ENCODE measurements around the gene TTC28.
"Not testable (repeated sequence)": the region's sequence is repeated elsewhere in the genome, so short reads cannot be mapped to it uniquely, and the experiment has no call there.

TTC28 gene

DNA sequence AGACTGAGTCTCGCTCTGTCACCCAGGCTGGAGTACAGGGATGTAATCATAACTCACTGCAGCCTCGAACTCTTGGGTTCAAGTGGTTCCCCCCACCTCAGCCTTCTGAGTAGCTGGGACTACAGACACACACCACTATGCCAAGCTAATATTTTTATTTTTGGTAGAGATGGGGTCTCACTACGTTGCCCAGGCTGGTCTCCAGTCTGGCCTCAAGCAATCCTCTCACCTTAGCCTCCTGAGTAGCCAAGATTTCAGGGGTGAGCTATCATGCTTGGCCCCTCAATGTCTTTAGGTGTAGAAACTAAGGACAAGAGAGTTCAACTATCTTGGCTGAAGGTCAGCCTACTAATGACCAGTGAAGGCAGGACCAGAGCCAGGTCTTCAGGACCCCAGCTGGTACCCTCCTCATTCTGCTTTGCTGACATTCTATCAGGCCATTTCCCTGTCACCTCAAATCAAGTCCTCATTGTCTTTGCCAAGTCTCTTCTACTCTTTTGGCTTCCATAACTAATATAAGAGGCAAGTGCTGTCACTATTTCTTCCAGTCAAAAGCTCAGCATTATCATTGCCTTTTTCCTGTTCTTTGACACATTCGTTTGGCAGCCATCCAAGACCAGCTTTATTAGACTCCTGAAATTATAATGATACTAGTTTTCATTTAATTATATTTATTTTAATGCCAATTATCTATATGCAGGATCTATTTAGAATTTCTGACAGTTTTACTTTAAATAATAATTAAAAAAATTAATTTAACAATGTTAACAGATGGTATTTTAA, 496.4 kb downstream of the TTC28 start:
- DNase-seq (ENCODE audit: low spot score) = no peak

DNA sequence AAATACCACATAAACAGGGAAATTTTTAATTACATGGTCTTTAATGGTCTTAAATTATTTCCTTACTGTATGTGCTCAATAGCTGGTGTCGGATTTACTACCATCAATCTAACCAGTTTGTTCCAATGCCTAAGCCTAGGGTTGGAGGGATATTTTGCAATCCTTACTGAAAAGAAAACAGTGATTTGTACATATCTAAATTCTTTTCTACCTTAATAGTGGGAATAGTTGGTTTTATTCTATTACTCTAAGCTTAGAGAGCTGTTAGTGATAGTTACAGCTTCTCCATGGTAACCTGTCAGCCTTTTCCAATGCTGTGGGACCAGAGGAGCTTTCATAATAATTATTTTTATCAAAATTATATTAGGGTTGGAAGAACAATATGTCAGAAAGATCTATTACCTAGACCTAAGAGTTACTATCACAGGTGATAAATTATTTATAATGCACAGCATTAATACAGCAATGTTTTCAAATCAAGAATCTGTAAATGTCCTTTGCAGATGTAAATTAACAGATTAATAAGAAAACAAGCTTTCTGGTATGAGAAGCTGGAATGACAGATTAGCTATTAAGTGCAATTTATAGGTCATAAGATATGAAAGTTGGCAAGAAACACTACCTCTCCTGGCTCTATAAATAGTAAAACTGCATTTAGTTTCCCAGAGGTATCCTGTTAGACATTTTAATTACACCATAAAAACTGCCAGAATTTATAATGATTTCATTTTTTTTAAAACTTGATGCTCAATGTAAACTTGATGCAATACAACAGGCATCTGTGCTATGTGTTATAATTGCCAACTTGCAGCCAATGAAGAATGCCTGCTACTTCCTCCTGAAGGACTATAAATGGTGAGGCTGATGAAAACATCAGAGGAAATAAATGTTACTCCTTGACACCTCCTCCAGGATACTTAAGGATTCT, 498.6 kb downstream of the TTC28 start:
- no peak for DNase-seq (ENCODE audit: low spot score)

DNA sequence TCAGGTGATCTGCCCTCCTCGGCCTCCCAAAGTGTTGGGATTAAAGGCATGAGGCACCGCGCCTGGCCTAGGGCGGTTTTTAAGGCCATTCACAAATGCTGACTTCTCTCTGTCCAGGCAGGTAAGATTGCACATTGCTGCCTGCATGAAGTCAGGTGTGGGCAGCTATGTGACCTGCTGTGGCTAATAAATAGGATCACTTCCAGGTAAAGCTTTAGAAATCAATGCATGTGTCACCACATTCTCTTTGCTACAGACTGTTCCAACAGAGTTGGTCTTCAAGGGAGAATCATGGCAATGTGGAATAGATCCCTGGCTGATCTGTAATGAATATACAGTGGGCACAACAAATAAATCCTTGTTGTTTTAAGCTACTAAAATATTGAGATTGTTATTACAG, 500.2 kb downstream of the TTC28 start:
- no peak for DNase-seq (ENCODE audit: low spot score)

DNA sequence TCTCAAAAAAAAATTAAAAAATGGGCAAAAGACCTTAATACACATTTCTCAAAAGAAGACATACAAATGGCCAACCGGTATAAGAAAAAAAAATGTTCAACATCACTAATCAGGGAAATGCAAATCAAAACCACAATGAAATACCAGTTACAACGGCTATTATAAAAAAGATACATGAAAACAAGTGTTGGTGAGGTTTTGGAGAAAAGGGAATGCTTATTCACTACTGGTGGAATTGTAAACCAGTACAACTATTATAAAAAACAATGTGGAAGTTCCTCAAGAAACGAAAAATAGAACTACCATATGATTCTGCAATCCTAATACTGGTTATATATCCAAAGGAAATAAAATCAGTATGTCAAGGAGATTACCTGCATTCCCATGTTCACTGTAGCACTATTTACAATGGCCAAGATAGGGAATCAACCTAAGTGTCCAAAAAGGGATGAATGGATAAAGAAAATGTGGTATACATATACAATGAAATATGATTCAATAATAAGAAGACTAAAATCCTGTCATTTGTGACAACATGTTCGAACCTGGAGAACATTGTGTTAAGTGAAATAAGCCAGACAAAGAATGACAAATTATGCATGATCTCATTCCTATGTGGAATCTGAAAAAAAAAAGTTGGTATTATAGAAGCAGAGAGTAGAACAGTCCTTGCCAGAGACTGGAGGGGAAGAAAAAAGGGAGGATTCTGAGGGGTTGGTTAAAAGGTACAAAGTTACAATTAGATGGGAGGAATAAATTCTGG, 503.7 kb downstream of the TTC28 start:
- DNase-seq (ENCODE audit: low spot score) = no peak

DNA sequence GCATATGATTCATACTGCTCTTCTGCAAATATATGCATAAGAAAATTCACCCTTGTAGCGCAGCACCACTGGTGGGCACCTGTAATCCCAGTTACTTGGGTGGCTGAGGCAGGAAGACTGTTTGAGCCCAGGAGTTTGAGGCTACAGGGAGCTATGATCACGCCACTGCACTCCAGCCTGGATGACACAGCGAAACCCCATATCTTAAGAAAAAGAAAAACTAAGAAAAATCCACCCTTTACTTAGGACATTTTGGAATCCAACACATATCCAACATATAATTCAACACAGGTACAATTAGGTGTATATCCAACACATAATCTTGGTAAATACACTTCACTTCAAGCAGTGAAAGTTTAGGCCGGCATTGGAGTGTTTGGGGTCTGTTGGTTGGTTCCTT, 505.1 kb downstream of the TTC28 start:
- DNase-seq (ENCODE audit: low spot score) = no peak

DNA sequence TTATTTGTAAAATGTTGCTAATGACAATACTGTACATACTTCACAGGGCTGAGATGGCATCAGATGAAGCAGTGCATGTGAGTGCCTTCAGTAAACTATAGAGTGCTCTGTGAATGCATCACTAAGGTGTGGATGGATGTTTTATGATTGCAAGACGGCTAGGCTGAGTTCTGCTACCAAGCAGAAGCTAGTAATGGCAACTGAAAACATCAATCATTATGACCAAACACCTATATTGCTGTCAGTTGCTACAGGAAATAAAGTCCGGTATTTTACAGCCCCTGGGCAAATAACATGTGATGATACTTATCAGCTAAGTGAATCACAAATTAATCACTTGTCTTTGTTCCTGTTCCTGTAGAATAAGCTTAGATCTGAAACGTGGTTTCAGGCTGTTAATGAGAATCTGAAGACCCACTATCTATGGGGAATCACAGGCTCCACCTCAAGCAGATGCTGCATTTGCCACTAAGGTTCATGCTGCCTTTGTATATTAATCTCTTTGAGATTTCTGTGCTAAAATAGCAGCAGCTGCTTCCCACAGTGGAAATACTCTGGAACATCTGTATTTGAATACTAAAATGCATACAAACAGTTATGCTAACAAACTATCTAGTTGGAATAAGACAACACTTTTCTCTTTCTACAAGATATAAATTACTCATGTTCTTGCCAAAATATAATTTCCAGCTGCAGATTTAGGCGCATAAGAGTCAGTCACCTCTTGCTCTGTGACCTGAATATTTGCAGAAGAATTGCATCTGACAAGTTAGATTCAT, 506.6 kb downstream of the TTC28 start:
- no peak for DNase-seq (ENCODE audit: low spot score)

DNA sequence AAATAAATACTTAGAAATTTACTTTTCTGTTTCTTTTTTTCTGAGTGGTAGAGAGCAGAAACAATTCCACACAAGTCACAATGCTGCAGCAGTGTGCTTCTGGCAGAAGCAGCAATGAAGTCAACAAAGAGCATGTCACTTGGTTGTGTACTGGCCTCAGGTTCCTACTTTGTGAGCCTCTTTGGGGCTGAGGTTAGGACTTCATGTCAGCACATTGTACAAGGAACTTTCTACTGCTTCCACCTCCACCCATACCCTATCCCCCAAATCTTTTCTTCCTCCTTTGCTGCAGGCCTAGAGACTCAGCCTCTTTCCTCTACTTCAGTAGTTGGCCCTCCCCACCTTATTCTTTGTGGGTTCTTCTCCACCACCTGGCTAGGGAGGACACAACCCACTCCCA, 507.9 kb downstream of the TTC28 start:
- peak; percentile 8 for DNase-seq (ENCODE audit: low spot score)

DNA sequence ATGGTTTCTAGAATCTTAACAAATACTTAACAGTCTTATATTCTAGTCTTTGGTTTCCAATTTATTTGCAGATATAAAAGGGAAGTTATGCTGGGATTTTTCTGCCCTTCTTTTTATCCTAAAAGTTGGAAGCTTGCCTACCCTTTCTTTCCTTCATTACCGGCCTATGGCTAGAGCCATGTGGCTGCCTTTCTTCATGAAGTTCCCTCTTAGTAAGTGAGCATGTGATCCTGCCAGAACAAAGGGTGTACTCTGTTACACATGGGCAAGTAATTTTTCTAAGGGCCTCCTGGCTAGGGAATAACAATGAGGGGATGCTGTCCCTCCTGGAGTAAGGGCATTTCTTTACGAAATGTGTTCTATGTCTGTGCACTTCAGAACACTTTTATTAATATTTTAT, 508.5 kb downstream of the TTC28 start:
- peak; percentile 59 for DNase-seq (ENCODE audit: low spot score)

DNA sequence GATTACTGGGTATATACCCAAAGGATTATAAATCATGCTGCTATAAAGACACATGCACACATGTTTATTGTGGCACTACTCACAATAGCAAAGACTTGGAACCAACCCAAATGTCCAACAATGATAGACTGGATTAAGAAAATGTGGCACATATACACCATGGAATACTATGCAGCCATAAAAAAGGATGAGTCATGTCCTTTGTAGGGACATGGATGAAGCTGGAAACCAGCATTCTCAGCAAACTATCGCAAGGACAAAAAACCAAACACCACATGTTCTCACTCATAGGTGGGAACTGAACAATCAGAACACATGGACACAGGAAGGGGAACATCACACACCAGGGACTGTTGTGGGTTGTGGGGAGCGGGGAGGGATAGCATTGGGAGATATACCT, 510.3 kb downstream of the TTC28 start:
- not testable (repeated sequence) for DNase-seq (ENCODE audit: low spot score)

DNA sequence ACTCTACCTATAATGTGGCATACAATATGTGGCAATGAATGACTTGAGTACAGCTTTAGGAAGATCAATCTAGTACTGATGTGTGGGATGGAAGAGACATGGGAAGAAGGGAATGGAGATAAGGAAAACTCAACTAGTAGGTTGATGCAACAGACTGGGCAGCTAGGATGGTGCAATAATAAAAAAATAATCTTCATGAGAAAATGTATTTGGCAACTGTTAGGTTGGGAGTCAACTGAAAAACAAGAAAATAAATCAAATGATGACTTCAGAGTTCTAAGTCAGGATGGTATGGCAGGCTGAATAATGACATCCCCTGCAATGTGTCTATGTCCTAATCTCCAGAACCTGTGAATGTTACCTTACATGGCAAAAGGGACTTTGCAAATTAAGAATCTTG, 523.8 kb downstream of the TTC28 start:
- DNase-seq (ENCODE audit: low spot score) = no peak

DNA sequence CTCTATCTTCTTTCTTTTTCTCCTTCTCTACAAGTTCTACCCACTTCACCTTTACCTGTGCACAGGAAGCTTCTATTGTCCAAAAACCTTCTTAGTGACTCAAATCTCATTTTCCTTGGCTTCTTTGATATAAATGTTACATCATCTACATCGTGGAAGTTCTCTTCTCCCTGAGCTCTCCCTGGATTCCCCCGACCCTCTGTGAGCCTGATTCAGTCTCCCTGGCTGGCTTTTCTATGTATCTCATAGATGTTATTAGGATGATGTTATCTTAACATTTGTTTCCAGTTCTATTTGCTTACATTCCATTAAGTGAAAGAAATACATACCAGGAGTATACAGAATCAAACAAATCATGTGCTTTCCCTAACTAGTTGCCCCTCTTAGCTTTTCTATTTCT, 524.8 kb downstream of the TTC28 start:
- DNase-seq (ENCODE audit: low spot score) = no peak

DNA sequence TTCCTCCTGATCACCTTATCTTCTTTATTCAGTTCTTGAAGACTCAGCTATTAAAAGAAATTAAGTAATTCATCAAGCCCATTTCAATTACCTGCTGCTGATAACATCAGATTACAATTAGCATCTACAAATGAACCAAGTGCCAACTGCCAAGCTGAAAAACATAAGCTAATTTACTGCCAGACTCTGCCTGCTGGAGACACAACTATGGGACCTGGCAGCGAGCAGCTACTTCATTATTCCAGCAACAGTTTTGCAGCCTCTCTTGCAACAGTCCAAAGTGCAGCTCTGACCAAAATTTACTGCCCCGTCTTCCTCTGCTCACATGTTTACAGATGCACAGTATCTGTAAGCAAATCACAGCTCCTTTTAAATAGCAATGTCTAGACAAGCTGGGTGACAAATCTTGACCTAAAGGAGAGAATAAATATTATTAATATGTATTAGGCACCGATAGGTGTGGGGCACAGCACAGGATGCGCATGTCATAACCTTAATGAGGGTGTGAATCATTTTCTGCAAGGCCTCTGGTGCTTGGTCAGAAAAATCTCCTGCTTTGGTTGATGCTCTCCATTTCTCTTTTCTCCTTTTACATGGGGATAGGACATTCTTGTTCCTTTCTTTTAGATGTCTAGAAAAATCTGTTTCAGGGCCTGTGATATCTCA, 528.4 kb downstream of the TTC28 start:
- DNase-seq (ENCODE audit: low spot score) = no peak

DNA sequence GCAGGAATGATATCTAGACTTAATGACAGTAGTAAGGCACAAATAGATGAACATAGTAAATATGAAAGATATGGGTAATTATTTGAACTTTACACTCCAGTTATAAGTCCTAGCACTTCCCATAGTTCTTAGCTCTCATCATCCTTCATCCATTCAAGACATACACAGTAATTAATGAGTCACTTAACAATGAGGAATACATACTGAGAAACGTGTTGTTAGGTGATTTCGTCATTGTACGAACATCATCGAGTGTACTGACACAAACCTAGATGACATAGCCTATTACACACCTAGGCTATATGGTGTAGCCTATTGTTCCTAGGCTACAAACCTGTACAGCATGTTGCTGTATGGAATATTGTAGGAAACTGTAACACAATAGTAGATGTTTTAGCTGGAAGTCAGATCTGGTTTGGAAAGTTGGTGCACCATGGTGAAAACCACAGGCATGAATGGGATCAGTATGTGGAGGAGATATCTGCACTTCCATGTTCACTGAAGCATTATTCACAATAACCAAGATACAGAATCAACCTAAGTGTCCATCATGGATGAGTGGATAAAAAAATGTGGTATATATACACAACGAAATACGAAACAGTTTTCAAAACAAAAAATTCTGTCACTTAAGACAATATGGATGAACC, 530.7 kb downstream of the TTC28 start:
- DNase-seq (ENCODE audit: low spot score) = no peak

DNA sequence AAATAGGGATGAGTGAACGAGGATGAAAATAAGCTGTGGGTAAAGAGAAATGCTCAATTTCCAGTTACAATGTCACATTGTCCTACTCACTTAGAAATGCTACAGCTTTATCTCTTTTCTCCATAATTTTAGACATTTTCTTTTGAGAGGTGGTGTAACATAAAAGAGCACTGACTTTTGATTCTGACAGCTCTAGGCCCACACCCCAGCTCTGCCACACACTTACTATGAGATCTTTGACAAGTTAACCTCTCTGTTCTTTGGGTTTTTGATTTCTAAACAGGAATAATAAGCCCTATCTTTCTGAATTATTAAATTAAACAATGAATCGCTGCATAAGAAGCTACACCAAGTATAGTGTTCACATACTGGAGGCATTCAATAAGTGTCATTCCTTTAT, 532.2 kb downstream of the TTC28 start:
- no peak for DNase-seq (ENCODE audit: low spot score)

DNA sequence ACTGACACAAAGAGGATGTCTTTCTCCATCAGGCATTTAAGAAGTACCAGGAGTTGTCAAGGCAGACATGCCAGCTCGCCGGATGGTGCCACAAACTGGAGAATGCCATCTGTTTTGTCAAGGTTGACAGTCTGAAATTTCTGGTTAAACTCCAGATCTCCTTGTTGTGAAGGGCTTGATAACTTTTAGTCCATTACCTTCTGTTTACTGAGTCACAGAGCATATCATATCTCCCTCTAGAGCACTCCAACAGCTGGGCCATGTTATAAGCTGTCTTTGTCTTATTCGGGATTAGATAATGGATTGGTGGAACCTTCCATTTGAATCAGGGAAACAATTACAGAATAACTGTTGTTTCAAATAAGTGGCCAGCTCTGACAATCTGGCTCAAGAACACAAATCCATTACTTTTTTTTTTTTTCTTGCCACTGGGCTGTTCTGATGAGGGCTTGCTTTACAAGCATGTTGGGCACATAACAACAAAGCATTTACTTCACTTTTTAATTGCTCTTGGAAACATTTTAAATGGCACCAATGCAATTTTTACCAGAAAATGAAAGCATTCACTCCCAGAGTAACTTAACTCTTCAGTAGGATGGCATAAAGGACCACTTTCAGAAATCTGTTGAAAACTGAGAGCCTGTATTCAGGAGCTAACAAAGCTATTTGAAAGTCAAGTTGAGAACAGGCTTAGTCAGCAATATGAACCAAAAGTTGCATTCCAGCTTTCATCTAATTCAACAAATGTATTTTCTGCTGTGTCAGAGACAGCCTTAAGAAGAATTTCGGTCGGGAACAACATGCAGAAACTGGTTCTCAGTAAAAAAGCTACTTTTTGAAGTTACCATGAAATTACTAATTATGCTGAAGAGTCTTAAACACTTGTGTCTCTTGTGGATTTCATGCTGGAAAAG, 533.0 kb downstream of the TTC28 start:
- DNase-seq (ENCODE audit: low spot score) = peak; percentile 75

DNA sequence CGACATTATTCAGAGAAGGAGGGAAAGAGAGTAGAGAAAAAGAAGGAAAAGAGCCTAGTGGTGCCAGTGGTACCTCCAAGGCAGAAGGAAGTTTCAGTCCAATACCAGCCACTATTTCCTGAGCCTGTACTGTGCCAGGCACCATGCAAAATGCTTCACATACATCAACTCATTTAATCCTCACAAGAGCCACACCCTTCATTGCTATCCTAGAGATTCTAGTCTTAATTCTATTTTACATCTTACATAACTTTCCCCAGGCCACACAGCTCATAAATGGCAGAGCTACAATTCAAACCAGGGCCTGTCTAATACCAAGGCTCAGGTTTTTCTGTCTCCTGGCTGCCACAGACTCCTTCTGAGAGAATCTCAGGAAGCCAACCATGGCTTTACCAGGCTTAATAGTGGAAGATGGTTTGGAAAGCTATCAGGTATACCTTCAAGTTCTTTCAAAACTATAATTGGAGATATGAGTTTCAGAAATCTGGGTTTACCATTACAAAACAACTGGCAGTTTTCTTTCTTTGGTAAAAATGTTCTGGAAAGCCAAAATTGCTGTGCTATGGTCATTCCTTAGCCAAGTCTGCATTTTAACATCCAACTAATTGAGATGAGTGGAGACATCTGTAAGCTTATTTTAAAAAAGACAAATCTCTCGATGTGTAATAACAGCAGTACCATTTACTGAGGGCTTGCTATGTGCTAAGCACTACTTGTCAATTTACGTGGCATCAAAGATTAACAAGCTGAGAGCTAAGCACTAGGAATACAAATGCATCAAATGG, 535.5 kb downstream of the TTC28 start:
- no peak for DNase-seq (ENCODE audit: low spot score)

DNA sequence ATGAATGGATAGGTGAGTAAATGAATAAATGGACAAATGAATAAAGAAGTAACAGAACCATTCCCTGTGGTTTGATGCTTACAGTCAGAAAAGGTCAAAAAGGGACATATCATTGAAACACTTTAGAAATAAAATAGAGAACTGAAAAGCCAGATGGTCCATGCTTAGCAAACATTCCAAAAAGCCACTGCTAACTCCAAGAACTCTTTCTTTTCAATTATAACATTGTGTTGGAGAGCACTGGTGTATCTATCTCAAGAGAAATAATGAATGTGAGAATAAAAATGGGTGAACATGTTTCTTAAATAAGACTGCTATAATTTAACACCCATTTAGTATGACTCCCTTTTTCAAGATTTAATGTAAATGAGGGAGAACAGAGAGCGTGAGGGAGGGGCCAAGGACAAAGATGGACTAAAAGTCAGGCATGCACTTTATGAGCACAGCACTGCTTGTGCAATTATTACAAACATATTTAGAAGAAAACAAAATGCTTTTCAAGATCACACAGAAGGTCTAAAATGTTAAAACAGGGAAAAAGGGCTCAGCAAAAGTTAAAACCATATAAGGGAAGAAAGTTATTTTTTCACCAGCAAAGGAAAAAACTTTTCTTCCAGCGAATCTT, 536.3 kb downstream of the TTC28 start:
- no peak for DNase-seq (ENCODE audit: low spot score)

DNA sequence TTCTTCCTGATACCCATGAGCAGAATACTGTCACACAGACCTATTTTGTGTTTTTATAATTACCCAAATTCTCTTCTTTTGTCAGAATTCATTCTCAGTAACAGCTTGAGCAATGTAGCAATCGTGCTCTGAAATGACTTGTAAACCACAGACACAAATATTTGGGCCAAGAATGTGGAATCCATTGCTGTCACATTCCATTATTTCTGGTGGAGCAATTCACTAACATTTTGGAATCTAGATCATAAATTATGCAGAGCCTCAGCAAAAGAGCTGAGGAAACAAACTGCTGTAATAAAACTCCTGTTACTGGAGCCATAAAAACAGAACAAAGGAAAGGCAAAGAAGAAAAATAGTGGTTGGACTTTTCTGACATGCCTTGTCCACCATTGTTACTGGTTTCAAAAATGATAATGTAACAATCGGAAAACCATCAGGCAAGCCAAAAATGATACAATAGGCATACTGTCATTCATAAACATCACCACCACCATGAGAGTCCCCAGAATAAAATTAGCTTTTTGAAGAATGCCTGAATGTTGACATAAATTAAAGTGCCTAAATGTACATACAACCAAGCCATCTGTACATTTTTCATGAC, 537.2 kb downstream of the TTC28 start:
- DNase-seq (ENCODE audit: low spot score) = no peak

Measured in pons (tissue), 1 donor.